Esophagus (tissue), 2 donors: ENCODE data around the gene EIF4B. TPM values are rescaled to one million over a fixed set of nuclear protein-coding genes. Genes with fewer than 3 reads are reported as not detected.

ENCODE experiments used
- H3K27ac ChIP-seq, 2 donors: one replicate each; pipeline ENCODE4 v1.5.1; 2013; ENCODE audit warnings: low read depth in 2 of 2, mild to moderate bottlenecking in 2 of 2, inconsistent platforms in 1 of 2, low read length in 1 of 2, moderate library complexity in 1 of 2
- H3K27me3 ChIP-seq, 2 donors: one replicate each; pipeline ENCODE4 v1.6.1; 2013; ENCODE audit warnings: low read length in 2 of 2, control low read depth in 1 of 2, mild to moderate bottlenecking in 1 of 2; ENCODE audit not compliant: insufficient read depth in 2 of 2, control insufficient read depth in 1 of 2
- H3K36me3 ChIP-seq, 2 donors: one replicate each; pipeline ENCODE4 v1.6.1; 2013; ENCODE audit warnings: low read length in 1 of 2; ENCODE audit not compliant: control insufficient read depth in 2 of 2, insufficient read depth in 2 of 2
- H3K4me1 ChIP-seq, 2 donors: one replicate each; pipeline ENCODE4 v1.6.1; 2013; ENCODE audit warnings: low read length in 1 of 2; ENCODE audit not compliant: control insufficient read depth in 2 of 2, insufficient read depth in 2 of 2
- H3K4me3 ChIP-seq, 2 donors: one replicate each; pipeline ENCODE4 v1.5.1; 2013; ENCODE audit warnings: low read length in 2 of 2, mild to moderate bottlenecking in 2 of 2, low read depth in 1 of 2, moderate library complexity in 1 of 2
- H3K9me3 ChIP-seq, 2 donors: one replicate each; pipeline ENCODE4 v1.6.1; 2013; ENCODE audit warnings: mild to moderate bottlenecking in 2 of 2, low read depth in 1 of 2, low read length in 1 of 2, moderate library complexity in 1 of 2; ENCODE audit not compliant: control insufficient read depth in 2 of 2, insufficient read depth in 1 of 2
- WGBS, 2 donors: extraction: QIAGEN DNeasy Blood & Tissue Kit; methylation state at CpG; one replicate each; pipeline ENCODE4 v1.1.7; 2013; 5-methylcytosine and 5-hydroxymethylcytosine counted together
- polyA plus RNA-seq, 2 donors: library from polyadenylated mRNA; stranded (reverse); fragments of 200-250 nt; gene quantifications; one replicate each; pipeline ENCODE4 v1.2.3, GENCODE V29; 2013
- donor health status: healthy with polysubstance abuse.
- donor health status: Bipolar disorder and iron deficiency.

Gene EIF4B
- polyA plus RNA-seq, 2 donors: 58.8 to 102 TPM

DNA sequence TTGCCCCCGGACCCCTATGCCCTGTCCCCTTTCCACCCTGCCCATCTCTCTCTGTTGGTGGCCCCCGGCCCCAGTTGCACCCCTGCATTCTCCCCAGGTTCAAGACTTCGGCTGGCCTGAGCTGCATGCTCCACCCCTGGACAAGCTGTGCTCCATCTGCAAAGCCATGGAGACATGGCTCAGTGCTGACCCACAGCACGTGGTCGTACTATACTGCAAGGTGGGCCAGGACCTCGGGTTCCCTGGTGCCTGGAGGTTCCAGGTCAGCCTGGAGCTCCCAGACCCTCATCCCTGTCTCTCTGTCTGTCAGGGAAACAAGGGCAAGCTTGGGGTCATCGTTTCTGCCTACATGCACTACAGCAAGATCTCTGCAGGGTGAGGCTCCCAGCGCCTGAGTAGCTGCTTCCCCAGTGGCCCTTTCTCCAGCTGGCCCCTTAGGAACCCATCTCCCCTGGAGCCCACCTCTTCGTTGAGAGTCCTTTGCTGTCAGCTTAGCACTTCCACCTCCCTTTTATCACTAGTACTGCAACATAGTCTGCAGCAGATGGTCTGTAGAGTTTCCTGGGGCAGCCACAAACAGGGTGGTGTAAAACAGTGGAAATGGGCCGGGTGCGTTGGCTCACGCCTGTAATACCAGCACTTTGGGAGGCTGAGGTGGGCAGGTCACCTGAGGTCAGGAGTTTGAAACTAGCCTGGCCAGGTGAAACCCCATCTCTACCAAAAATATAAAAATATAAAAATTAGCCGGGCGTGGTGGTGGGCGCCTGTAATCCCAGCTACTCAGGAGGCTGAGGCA, 49.4 kb downstream of the EIF4B start:
- H3K4me1 ChIP-seq: peaks cover 3 to 21% of the 10 kb centered on the region in 2 donors
- H3K9me3 ChIP-seq: no peaks in the 10 kb centered on the region
- no peaks in the 10 kb centered on the region for H3K27me3 ChIP-seq
- peaks cover 0 to 14% of the 10 kb centered on the region in 2 donors for H3K36me3 ChIP-seq
- no peak overlapping the region for H3K4me3 ChIP-seq
- H3K27ac ChIP-seq: no peak overlapping the region
- 81 to 82% methylated on average over 15 of the region's 15 CpGs for WGBS, 2 donors

- H3K9me3 ChIP-seq: no peaks in the 10 kb centered on the region
- no peaks in the 10 kb centered on the region for H3K27me3 ChIP-seq
- no peak overlapping the region for H3K4me3 ChIP-seq
- H3K4me1 ChIP-seq: peaks cover 3 to 24% of the 10 kb centered on the region in 2 donors
- no peak overlapping the region for H3K27ac ChIP-seq
- WGBS, 2 donors: 81 to 84% methylated on average over 5 of the region's 5 CpGs
- H3K36me3 ChIP-seq: peaks cover 0 to 13% of the 10 kb centered on the region in 2 donors
Measured at GRCh38 chr12:53056296-53056695, 50.0 kb downstream of the EIF4B start.

DNA sequence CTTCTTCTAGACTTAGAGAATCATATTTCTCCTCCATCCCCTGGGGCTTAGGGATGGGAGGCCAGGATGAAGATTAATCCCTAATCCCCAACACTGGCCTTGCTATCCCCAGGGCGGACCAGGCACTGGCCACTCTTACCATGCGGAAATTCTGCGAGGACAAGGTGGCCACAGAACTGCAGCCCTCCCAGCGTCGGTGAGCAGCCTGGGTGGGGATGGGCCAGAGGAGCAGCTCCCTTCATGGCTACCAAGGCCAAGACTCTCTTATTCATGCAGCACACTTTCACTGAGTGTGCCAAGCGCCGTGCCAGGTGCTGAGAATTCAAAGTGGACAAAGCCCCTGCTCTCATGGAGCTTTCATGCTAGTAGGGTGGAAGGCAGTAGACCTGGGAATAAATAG, 50.6 kb downstream of the EIF4B start:
- Histone ChIP-seq H3K4me1 (peaks cover 0 to 26% of the 10 kb centered on the region in 2 donors), H3K4me3 (no peak overlapping the region), H3K9me3 (no peaks in the 10 kb centered on the region), H3K36me3 (peaks cover 0 to 8% of the 10 kb centered on the region in 2 donors), H3K27me3 (no peaks in the 10 kb centered on the region), H3K27ac (no peak overlapping the region)
- WGBS, 2 donors: 89 to 92% methylated on average over 7 of the region's 7 CpGs

GRCh38 chr12:53057816-53058500, 51.7 kb downstream of the EIF4B start:
- Histone ChIP-seq H3K4me1 (peaks cover 0 to 22% of the 10 kb centered on the region in 2 donors), H3K27ac (no peak overlapping the region)

DNA sequence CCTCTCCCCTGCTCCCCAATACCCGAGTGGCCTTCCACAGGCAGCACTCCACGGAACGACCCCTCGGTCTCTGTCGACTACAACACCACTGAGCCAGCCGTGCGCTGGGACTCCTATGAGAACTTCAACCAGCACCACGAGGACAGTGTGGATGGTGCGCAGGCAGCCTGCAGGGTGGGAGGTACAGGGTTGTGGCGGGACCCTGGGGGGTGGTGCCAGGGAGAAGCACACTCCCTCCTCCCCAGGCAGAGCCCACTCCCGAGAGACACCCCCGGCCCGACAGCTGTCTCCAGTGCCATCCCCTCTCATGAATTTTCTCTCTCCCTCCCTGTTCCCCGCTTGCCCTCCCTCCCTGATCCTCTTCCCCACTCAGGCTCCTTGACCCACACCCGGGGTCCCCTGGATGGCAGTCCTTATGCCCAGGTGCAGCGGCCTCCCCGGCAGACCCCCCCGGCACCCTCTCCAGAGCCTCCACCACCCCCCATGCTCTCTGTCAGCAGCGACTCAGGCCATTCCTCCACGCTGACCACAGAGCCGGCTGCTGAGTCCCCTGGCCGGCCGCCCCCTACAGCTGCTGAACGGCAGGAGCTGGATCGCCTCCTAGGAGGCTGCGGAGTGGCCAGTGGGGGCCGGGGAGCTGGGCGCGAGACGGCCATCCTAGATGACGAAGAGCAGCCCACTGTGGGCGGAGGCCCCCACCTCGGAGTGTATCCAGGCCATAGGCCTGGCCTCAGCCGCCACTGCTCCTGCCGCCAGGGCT, 52.6 kb downstream of the EIF4B start:
- Histone ChIP-seq H3K27me3 (no peaks in the 10 kb centered on the region), H3K9me3 (no peaks in the 10 kb centered on the region), H3K4me3 (no peak overlapping the region), H3K36me3 (peaks cover 0 to 10% of the 10 kb centered on the region in 2 donors), H3K4me1 (peaks cover 0 to 17% of the 10 kb centered on the region in 2 donors), H3K27ac (no peak overlapping the region)
- WGBS, 2 donors: 81 to 85% methylated on average over 33 to 35 of the region's 35 CpGs

More at GRCh38 chr12:53057816-53058500, 51.7 kb downstream of the EIF4B start:
- Histone ChIP-seq H3K9me3 (no peaks in the 10 kb centered on the region), H3K27me3 (no peaks in the 10 kb centered on the region), H3K36me3 (peaks cover 0 to 8% of the 10 kb centered on the region in 2 donors), H3K4me3 (no peak overlapping the region)
- WGBS, 2 donors: 87 to 90% methylated on average over 13 of the region's 13 CpGs

DNA sequence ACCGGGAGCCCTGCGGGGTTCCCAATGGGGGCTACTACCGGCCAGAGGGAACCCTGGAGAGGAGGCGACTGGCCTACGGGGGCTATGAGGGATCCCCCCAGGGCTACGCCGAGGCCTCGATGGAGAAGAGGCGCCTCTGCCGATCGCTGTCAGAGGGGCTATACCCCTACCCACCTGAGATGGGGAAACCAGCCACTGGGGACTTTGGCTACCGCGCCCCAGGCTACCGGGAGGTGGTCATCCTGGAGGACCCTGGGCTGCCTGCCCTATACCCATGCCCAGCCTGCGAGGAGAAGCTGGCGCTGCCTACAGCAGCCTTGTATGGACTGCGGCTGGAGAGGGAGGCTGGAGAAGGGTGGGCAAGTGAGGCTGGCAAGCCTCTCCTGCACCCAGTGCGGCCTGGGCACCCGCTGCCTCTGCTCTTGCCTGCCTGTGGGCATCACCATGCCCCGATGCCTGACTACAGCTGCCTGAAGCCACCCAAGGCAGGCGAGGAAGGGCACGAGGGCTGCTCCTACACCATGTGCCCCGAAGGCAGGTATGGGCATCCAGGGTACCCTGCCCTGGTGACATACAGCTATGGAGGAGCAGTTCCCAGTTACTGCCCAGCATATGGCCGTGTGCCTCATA, 53.3 kb downstream of the EIF4B start:
- 83 to 89% methylated on average over 22 to 24 of the region's 24 CpGs for WGBS, 2 donors
- peaks cover 0 to 16% of the 10 kb centered on the region in 2 donors for H3K4me1 ChIP-seq
- H3K27ac ChIP-seq: no peak overlapping the region
- peaks cover 0 to 14% of the 10 kb centered on the region in 2 donors for H3K36me3 ChIP-seq
- H3K9me3 ChIP-seq: no peaks in the 10 kb centered on the region
- no peak overlapping the region for H3K4me3 ChIP-seq
- no peaks in the 10 kb centered on the region for H3K27me3 ChIP-seq

GRCh38 chr12:53060064-53060720, 53.9 kb downstream of the EIF4B start:
- 77 to 85% methylated on average over 14 to 17 of the region's 17 CpGs for WGBS, 2 donors

DNA sequence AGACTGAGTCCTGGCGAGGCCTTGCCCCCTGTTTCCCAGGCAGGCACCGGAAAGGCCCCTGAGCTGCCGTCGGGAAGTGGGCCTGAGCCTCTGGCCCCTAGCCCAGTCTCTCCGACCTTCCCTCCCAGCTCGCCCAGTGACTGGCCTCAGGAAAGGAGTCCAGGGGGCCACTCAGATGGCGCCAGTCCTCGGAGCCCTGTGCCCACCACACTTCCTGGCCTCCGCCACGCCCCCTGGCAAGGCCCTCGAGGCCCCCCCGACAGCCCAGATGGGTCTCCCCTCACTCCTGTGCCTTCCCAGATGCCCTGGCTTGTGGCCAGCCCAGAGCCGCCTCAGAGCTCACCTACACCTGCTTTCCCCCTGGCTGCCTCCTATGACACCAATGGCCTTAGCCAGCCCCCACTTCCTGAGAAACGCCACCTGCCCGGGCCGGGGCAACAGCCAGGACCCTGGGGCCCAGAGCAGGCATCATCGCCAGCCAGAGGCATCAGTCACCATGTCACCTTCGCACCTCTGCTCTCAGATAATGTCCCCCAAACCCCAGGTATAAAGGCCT, 54.5 kb downstream of the EIF4B start:
- peaks cover 0 to 25% of the 10 kb centered on the region in 2 donors for H3K36me3 ChIP-seq
- 49% methylated on average over 12 to 18 of the region's 18 CpGs for WGBS, 2 donors
- H3K27ac ChIP-seq: peak overlapping the region in 1 of 2 donors; percentile 14
- H3K4me1 ChIP-seq: peaks cover 0 to 16% of the 10 kb centered on the region in 2 donors
- H3K4me3 ChIP-seq: no peak overlapping the region
- H3K27me3 ChIP-seq: no peaks in the 10 kb centered on the region
- H3K9me3 ChIP-seq: no peaks in the 10 kb centered on the region

More at GRCh38 chr12:53060064-53060720, 53.9 kb downstream of the EIF4B start:
- Histone ChIP-seq H3K27me3 (no peaks in the 10 kb centered on the region), H3K4me1 (peaks cover 0 to 16% of the 10 kb centered on the region in 2 donors), H3K9me3 (no peaks in the 10 kb centered on the region), H3K27ac (peak overlapping the region in 1 of 2 donors; percentile 14), H3K36me3 (peaks cover 0 to 20% of the 10 kb centered on the region in 2 donors), H3K4me3 (no peak overlapping the region)
